ENCODE results near the gene ASS1.

Gene ASS1

DNA sequence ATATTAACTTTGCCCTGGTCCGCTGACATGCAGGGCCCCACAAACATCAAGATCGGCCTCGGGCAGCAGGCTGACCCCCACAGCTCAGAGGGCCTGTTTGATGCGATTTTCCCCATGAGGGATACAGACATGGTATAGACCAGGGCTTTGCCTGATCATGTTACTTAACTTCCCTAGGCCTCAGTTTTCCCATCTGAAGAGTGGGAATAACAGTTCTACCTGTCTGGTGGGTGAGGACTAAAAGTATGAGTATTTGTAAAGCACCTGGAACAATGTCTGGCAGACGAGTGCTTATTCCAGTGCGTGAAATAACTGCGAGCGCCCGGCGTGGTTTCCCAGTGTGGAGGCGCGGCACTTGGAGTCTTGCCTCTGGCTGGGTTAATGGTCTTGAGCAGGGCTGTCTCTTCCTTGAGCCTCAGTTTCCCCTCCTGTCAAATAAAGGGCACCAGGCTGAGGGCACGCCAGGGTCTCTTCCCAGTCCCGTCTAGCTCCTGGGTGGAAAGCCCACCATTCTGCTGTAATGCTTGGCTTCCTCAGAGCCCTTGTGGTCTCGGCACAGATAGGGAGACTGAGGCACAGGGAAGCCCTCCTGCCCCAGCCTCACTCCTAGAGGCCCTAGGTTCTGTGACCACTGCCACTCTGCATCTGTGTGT is 47.2 kb downstream of the ASS1 start:
- TF ChIP-seq, protein P1, sequence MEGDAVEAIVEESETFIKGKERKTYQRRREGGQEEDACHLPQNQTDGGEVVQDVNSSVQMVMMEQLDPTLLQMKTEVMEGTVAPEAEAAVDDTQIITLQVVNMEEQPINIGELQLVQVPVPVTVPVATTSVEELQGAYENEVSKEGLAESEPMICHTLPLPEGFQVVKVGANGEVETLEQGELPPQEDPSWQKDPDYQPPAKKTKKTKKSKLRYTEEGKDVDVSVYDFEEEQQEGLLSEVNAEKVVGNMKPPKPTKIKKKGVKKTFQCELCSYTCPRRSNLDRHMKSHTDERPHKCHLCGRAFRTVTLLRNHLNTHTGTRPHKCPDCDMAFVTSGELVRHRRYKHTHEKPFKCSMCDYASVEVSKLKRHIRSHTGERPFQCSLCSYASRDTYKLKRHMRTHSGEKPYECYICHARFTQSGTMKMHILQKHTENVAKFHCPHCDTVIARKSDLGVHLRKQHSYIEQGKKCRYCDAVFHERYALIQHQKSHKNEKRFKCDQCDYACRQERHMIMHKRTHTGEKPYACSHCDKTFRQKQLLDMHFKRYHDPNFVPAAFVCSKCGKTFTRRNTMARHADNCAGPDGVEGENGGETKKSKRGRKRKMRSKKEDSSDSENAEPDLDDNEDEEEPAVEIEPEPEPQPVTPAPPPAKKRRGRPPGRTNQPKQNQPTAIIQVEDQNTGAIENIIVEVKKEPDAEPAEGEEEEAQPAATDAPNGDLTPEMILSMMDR (IDR thresholded peaks at IDR 0.05; ENCODE audit: control insufficient read depth, insufficient read depth, low read depth, low read length, missing control alignments): no peak
- DNase-seq (ENCODE audit: low read depth): no peak
- no peak overlapping the region for H3K4me3 ChIP-seq (ENCODE audit: control insufficient read depth, low read depth, low read length)

DNA sequence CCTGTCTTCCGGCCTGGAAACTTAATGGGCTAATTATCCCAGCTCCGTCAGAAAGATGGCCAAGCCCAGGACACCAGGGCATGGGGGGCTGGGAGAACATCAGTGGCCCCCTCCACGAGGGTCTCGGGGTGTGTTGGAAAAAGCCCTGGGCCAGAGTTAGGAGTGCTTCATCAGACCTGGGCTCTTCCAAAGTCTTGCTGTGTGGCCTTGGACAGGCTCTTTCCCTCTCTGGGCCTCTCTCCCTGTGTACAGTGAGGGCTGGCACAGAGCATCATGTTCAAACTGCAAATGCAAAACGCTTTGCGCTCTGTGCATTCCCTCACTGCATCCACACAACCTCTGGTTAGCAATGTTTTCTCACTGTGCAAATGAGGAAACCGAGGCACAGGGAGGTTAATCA is 48.3 kb downstream of the ASS1 start:
- DNase-seq (ENCODE audit: low read depth): no peak
- TF ChIP-seq, protein P1 (IDR thresholded peaks at IDR 0.05; ENCODE audit: control insufficient read depth, insufficient read depth, low read depth, low read length, missing control alignments): no peak
- no peak overlapping the region for H3K4me3 ChIP-seq (ENCODE audit: control insufficient read depth, low read depth, low read length)

DNA sequence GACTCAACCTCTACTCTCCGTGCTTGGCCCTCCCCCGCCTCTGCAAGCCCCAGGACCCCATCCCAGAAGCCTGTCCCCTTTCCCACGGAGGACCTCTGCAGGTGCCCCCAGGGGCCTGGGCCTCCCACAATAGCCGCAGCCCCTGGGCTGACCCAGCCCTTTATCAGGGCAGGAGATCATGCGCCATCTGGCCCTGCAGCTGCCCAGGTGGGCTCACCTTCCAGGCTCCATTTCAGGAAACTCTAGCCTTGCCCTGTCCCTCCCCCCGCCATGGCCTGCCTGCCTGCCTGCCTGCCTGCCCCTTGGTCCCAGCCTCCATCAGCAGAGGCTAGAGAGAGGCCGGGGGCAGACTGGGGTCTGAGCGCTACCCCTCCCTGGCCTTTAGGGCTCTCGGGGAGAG is 48.7 kb downstream of the ASS1 start:
- no peak for DNase-seq (ENCODE audit: low read depth)
- TF ChIP-seq, protein P1 (IDR thresholded peaks at IDR 0.05; ENCODE audit: control insufficient read depth, insufficient read depth, low read depth, low read length, missing control alignments): no peak

DNA sequence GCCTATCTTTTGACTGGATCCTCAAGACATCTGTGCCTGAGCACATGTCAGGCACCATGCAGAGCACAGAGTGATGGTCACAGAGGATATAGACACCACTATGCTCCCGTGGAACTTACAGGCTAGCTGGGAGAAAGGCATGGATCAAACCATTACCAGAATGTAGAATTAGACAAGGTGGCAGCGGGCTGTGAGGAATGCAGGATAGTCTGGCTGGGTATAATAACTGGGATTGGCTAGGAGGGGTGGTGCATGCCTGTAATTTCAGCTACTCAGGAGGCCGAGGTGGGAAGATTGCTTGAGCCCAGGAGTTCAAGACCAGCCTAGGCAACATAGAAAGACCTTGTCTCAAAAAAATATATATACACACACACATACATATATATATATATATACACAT is 50.3 kb downstream of the ASS1 start:
- TF ChIP-seq, protein P1 (IDR thresholded peaks at IDR 0.05; ENCODE audit: control insufficient read depth, insufficient read depth, low read depth, low read length, missing control alignments): no peak
- DNase-seq (ENCODE audit: low read depth): no peak
- no peak overlapping the region for H3K4me3 ChIP-seq (ENCODE audit: control insufficient read depth, low read depth, low read length)

More for the DNA sequence above, 48.7 kb downstream of the ASS1 start:
- H3K4me3 ChIP-seq (ENCODE audit: control insufficient read depth, low read depth, low read length): no peak overlapping the region

DNA sequence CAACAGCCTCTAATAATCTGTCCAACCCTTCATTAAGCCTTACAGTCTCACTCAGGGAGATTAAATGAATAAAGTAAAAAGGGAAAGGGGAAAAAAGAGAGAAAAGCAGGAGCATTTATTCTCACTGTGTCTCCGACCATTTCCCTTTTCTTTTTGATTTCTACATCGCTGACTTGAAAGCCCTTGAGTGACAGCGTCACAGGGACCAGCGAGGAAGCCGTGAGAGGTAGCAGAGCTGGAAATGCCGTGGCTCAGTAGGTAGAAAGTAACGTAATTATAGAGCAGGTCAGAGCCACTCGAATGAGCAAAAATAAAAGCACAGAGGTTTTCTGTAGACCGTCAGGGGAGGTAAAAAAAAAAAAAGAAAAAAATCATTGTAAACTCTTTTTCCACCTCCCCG is 52.4 kb downstream of the ASS1 start:
- TF ChIP-seq, protein P1 (IDR thresholded peaks at IDR 0.05; ENCODE audit: control insufficient read depth, insufficient read depth, low read depth, low read length, missing control alignments): no peak
- H3K4me3 ChIP-seq (ENCODE audit: control insufficient read depth, low read depth, low read length): no peak overlapping the region
- no peak for DNase-seq (ENCODE audit: low read depth)

DNA sequence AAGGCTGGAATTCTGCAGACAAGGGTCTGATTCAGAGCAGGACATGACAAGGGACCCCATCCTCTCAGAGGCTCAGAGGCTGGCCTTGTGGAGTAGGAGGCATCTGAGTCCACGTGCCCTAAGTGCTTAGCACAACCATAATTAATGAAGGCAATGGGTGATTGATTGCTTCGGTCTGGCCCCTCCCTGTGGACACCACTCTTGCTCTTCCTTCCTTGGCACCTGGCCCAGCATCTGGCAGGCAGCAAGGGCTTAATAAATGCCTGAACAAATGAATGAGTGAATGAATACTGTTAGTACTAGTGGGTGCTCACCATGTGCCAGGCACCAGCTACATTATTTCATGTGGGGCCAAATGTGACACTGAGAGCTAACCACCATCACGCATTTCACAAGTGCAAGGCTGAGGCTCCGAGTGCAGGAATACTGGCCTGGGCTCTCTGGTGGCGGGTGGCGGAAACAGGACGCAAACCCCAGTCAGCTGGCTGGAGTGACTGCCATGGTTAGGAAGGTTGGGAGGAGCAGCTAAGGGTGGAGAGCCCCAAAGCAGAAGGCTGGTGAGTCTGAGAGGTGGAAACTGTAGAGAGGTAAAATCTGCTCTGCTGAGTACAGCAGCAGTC is 53.6 kb downstream of the ASS1 start:
- H3K4me3 ChIP-seq (ENCODE audit: control insufficient read depth, low read depth, low read length): no peak overlapping the region
- DNase-seq (ENCODE audit: low read depth): no peak
- TF ChIP-seq, protein P1 (IDR thresholded peaks at IDR 0.05; ENCODE audit: control insufficient read depth, insufficient read depth, low read depth, low read length, missing control alignments): no peak
